ENCODE data around the gene AUTS2.

DNA sequence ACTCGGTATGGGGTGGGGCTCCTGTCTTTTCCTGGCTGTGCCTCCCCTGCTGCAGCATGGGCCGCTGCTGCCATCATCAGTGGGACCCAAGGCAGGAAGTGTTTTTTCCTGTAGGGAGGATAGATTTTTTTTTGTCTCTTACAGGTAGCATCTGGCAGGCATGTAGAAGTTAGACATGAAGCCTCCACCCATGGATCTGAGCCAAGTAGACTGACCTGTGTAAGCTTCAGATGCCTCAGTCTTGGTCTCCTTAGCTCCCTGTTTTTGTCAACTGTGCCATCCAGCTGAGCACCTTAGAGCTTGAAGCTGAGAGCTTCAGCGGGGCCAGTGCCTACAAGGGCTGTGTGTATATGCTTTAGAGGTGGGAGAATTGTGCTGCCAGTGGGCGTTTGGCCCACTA lies 93.5 kb downstream of the AUTS2 start:
- no peak for TF ChIP-seq EZH2 (IDR thresholded peaks at IDR 0.05; ENCODE audit: low read length)
- TF ChIP-seq, protein P1, sequence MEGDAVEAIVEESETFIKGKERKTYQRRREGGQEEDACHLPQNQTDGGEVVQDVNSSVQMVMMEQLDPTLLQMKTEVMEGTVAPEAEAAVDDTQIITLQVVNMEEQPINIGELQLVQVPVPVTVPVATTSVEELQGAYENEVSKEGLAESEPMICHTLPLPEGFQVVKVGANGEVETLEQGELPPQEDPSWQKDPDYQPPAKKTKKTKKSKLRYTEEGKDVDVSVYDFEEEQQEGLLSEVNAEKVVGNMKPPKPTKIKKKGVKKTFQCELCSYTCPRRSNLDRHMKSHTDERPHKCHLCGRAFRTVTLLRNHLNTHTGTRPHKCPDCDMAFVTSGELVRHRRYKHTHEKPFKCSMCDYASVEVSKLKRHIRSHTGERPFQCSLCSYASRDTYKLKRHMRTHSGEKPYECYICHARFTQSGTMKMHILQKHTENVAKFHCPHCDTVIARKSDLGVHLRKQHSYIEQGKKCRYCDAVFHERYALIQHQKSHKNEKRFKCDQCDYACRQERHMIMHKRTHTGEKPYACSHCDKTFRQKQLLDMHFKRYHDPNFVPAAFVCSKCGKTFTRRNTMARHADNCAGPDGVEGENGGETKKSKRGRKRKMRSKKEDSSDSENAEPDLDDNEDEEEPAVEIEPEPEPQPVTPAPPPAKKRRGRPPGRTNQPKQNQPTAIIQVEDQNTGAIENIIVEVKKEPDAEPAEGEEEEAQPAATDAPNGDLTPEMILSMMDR (optimal IDR thresholded peaks at IDR 0.05 in 1 of 3, IDR thresholded peaks at IDR 0.05 in 1 of 3, conservative IDR thresholded peaks at IDR 0.05 in 1 of 3; ENCODE audit: extremely low read depth in 1 of 3, insufficient read depth in 2 of 3, low read length in 3 of 3) = no peak
